ENCODE results near the gene CARNS1. TPM values are rescaled to one million over a fixed set of nuclear protein-coding genes. Genes with fewer than 3 reads are reported as not detected.
A peak's percentile ranks its signal among the peaks of the same experiment; 100 is the strongest.
"Not testable (repeated sequence)": the region's sequence is repeated elsewhere in the genome, so short reads cannot be mapped to it uniquely, and the experiment has no call there.

CARNS1 gene
- total RNA-seq, 2 experiments from 2014 or later: 9.9 to 10.0 TPM

DNA sequence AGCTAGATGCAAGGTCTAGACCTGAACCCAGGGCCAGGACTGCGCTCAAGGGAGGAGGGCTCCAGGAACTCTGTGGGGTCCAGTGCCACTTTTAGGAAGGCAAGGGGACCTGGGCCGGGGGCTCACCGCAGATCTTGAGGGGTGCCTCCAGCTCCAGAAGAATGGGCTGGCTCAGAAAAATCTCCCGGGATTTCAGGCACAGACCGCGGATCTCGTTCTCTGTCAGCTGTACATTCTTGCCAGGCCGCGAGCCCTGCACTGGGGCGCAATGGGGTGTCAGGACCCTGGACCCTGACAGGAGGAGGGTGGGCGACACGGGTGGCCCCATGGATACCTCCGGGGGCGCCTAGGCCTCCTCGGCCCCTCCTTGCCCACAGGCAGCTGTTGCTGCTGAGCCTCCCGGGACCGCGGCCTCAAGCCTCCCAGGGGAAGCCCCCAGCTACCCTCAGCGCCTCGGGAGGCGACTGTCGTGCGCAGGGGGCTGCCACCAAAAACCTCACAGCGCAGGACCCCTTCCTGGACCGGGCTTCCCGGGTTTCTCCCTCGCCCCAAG lies 14.5 kb upstream of the CARNS1 start:
- H3K36me3 Mint-ChIP-seq (ENCODE audit: low read depth): peaks cover 56% of the 10 kb centered on the region

DNA sequence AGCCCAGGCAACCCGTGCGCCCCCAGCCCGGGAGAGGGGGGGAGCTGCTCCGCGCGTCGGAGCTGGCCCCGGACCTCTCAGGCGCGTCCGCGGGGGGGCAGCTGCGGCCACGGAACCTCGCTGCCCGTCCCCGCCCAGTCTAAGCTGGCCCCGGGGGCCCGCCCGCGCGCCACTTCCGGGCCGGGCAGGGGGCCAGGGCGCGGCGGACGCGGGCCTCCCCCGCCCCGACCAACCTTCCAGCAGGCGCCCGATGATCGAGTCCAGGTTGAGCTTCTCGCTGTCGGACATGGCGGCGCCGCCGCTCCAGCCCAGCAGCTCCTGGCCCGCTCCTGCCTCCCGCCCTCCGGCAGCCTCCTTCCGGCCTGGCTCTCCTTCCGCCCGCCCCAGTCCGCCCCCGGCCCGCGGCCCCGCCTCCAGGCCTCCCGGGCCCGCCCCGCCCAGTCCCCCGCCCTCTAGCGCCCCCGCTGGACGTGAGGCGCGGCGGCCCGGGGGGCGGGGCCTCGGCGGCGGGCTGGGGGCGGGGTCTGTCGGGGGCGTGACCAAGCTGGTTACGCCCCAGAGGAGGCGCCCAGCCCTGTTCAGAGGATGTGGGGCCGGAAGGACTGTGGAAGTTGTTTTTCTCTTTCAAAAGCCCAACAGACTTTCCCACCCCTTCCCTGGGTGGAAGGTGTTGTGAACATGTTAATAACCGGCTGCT lies 13.8 kb upstream of the CARNS1 start, which contains the start of gene PPP1CA:
PPP1CA (minus strand) TSS at position 364 of the 697 bp plus-strand sequence; CDS start at position 288, 76 bp downstream.
- H3K27me3 ChIP-seq (ENCODE audit: control insufficient read depth in 1 of 2, insufficient read depth in 2 of 2, low read length in 2 of 2): peaks cover 0 to 3% of the 10 kb centered on the region in 2 experiments
- POLR2A ChIA-PET: interaction anchor here (0.7 to 7.1 kb wide), 36 partner anchors 7 to 758 kb away, joined by 3 to 353 read pairs (median 6); partner anchors contain the start of genes AIP, ANKRD13D, CARNS1 and CLCF1
- H3K4me1 ChIP-seq (ENCODE audit: insufficient read depth, low read length): peaks cover 86% of the 10 kb centered on the region
- H3K36me3 ChIP-seq (ENCODE audit: insufficient read depth, low read length): peaks cover 48% of the 10 kb centered on the region
- Mint-ChIP-seq H3K9me3 (no peaks in the 10 kb centered on the region), H3K4me3 (peak within 1 kb of the TSS; percentile 100), H3K4me1 (ENCODE audit: low read depth) (peaks cover 56% of the 10 kb centered on the region), H3K27ac (peak within 1 kb of the TSS; percentile 98), H3K36me3 (ENCODE audit: low read depth) (peaks cover 56% of the 10 kb centered on the region), H3K27me3 (no peaks in the 10 kb centered on the region)
- intact Hi-C loops (cut with DNase I, micrococcal nuclease): loop anchor here (1.0 to 5.0 kb wide), 6 partner anchors 27 to 106 kb away; partner anchors contain the start of genes TMEM134 (in 2 of the 2), CDK2AP2 (in 1 of the 2), PITPNM1 (in 1 of the 2) and PTPRCAP (in 1 of the 2)
- DNase-seq (peak; percentile 83 to 96 (median 92)), ATAC-seq (ENCODE audit: poor library complexity) (peak; percentile 69)
- TF ChIP-seq, protein P1, sequence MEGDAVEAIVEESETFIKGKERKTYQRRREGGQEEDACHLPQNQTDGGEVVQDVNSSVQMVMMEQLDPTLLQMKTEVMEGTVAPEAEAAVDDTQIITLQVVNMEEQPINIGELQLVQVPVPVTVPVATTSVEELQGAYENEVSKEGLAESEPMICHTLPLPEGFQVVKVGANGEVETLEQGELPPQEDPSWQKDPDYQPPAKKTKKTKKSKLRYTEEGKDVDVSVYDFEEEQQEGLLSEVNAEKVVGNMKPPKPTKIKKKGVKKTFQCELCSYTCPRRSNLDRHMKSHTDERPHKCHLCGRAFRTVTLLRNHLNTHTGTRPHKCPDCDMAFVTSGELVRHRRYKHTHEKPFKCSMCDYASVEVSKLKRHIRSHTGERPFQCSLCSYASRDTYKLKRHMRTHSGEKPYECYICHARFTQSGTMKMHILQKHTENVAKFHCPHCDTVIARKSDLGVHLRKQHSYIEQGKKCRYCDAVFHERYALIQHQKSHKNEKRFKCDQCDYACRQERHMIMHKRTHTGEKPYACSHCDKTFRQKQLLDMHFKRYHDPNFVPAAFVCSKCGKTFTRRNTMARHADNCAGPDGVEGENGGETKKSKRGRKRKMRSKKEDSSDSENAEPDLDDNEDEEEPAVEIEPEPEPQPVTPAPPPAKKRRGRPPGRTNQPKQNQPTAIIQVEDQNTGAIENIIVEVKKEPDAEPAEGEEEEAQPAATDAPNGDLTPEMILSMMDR (IDR thresholded peaks at IDR 0.05): no peak
- peaks cover 0 to 5% of the 10 kb centered on the region in 2 experiments for H3K9me3 ChIP-seq (ENCODE audit: control insufficient read depth in 1 of 2, insufficient read depth in 1 of 2, low read length in 2 of 2)
- CTCF ChIA-PET: interaction anchor here (0.6 to 5.3 kb wide), 25 partner anchors 8 to 182 kb away, joined by 3 to 46 read pairs (median 4); partner anchors contain the start of genes AIP, CARNS1, CDK2AP2 and CLCF1
- peak within 1 kb of the TSS; percentile 62 to 84 for H3K27ac ChIP-seq (ENCODE audit: low read depth in 1 of 2, low read length in 2 of 2)
- peak within 1 kb of the TSS; percentile 98 for H3K4me3 ChIP-seq (ENCODE audit: low read length)

More for the DNA sequence above, 14.5 kb upstream of the CARNS1 start:
- Mint-ChIP-seq H3K4me3 (peak overlapping the region; percentile 93), H3K4me1 (ENCODE audit: low read depth) (peaks cover 55% of the 10 kb centered on the region), H3K27me3 (no peaks in the 10 kb centered on the region), H3K27ac (peak overlapping the region; percentile 73), H3K9me3 (no peaks in the 10 kb centered on the region)
- peak overlapping the region; percentile 98 for H3K4me3 ChIP-seq (ENCODE audit: low read length)
- intact Hi-C loops (cut with DNase I, micrococcal nuclease): loop anchor here (1.0 to 5.0 kb wide), 5 partner anchors 28 to 106 kb away; partner anchors contain the start of genes CDK2AP2 (in 1 of the 2), PITPNM1 (in 1 of the 2), PTPRCAP (in 1 of the 2) and RPS6KB2 (in 1 of the 2)
- ATAC-seq (ENCODE audit: poor library complexity) (no peak), DNase-seq (no peak)
- POLR2A ChIA-PET: interaction anchor here (0.7 to 7.1 kb wide), 33 partner anchors 8 to 758 kb away, joined by 3 to 353 read pairs (median 6); partner anchors contain the start of genes AIP, ANKRD13D, CARNS1 and GPR152
- TF ChIP-seq, protein P1 (IDR thresholded peaks at IDR 0.05): no peak
- peaks cover 0 to 5% of the 10 kb centered on the region in 2 experiments for H3K9me3 ChIP-seq (ENCODE audit: control insufficient read depth in 1 of 2, insufficient read depth in 1 of 2, low read length in 2 of 2)
- H3K27ac ChIP-seq (ENCODE audit: low read depth in 1 of 2, low read length in 2 of 2): peak overlapping the region; percentile 38 to 78
- CTCF ChIA-PET: interaction anchor here (0.6 to 5.3 kb wide), 23 partner anchors 8 to 183 kb away, joined by 3 to 46 read pairs (median 4); partner anchors contain the start of genes AIP, CARNS1, CDK2AP2 and CLCF1
- H3K4me1 ChIP-seq (ENCODE audit: insufficient read depth, low read length): peaks cover 86% of the 10 kb centered on the region
- peaks cover 0 to 3% of the 10 kb centered on the region in 2 experiments for H3K27me3 ChIP-seq (ENCODE audit: control insufficient read depth in 1 of 2, insufficient read depth in 2 of 2, low read length in 2 of 2)
- peaks cover 48% of the 10 kb centered on the region for H3K36me3 ChIP-seq (ENCODE audit: insufficient read depth, low read length)

DNA sequence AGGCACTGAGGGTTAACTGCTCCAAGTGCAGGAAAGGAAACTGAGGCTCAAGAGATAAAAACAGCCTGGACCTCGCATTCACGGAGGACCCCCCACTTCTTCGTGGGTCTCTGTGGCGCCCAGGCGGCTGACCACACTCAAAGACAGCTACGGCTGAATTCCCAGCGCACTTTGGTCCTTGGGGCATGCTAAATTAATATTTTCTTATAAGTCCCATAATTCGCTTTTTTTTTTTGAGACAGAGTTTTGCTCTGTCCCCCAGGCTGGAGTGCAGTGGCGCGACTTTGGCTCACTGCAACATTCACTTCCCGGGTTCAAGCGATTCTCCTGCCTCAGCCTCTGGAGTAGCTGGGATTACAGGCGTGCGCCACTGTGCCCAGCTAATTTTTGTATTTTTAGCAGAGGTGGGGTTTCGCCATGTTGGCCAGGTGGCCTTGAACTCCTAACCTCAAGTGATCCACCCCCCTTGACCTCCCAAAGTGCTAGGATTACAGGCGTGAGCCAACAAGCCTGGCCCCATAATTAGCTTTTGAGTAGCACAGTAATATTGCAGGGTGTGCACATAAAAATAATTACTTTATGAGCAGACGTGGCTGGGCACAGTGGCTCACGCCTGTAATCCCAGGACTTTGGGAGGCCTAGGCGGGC lies 13.2 kb upstream of the CARNS1 start:
- intact Hi-C loops (cut with DNase I, micrococcal nuclease): loop anchor here in 1 of 2 experiments (2.0 to 5.0 kb wide), 2 partner anchors 66 to 105 kb away; partner anchors contain the start of genes CDK2AP2, PITPNM1 and TMEM134
- Histone ChIP-seq H3K27ac (ENCODE audit: low read depth in 1 of 2, low read length in 2 of 2) (peak overlapping the region; percentile 62 to 84), H3K4me1 (ENCODE audit: insufficient read depth, low read length) (peaks cover 86% of the 10 kb centered on the region), H3K4me3 (ENCODE audit: low read length) (peak overlapping the region; percentile 51), H3K36me3 (ENCODE audit: insufficient read depth, low read length) (peaks cover 52% of the 10 kb centered on the region)
- ChIA-PET POLR2A (interaction anchor here (0.7 to 7.1 kb wide), 26 partner anchors 10 to 759 kb away, joined by 3 to 353 read pairs (median 7); partner anchors contain the start of genes AIP, CARNS1, CLCF1 and GPR152), CTCF (interaction anchor here (0.7 to 5.3 kb wide), 14 partner anchors 11 to 150 kb away, joined by 3 to 46 read pairs (median 6); partner anchors contain the start of genes AIP, CARNS1, CLCF1 and PTPRCAP)
- Mint-ChIP-seq H3K4me1 (ENCODE audit: low read depth) (peaks cover 57% of the 10 kb centered on the region), H3K27ac (peak overlapping the region; percentile 98), H3K4me3 (peak overlapping the region; percentile 100), H3K36me3 (ENCODE audit: low read depth) (peaks cover 56% of the 10 kb centered on the region)
- not testable (repeated sequence) for H3K27me3 Mint-ChIP-seq; DNase-seq; H3K9me3 Mint-ChIP-seq; ATAC-seq (ENCODE audit: poor library complexity); H3K9me3 ChIP-seq (ENCODE audit: control insufficient read depth in 1 of 2, insufficient read depth in 1 of 2, low read length in 2 of 2); H3K27me3 ChIP-seq (ENCODE audit: control insufficient read depth in 1 of 2, insufficient read depth in 2 of 2, low read length in 2 of 2)

DNA sequence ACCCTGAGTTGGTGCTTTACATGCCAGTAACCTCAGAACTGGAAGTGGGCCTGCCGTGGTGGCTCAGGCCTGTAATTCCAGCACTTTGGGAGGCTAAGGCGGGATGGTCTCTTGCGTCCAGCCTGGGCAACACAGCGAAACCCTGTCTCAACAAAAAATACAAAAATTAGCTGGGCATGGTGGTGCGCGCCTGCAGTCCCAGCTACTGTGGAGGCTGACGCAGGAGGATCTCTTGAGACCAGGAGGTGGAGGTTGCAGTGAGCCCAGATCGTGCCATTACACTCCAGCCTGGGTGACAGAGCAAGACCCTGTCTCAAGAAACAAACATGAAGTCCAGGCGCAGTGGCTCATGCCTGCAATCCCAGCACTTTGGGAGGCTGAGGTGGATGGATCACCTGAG lies 12.4 kb upstream of the CARNS1 start:
- Histone ChIP-seq H3K4me1 (ENCODE audit: insufficient read depth, low read length) (peaks cover 86% of the 10 kb centered on the region), H3K4me3 (ENCODE audit: low read length) (peak overlapping the region; percentile 100), H3K27ac (ENCODE audit: low read depth in 1 of 2, low read length in 2 of 2) (peak overlapping the region; percentile 72 to 84), H3K36me3 (ENCODE audit: insufficient read depth, low read length) (peaks cover 52% of the 10 kb centered on the region)
- intact Hi-C loops (cut with DNase I, micrococcal nuclease): loop anchor here (1.0 to 5.0 kb wide), 5 partner anchors 14 to 104 kb away; partner anchors contain the start of genes AIP (in 1 of the 2), CDK2AP2 (in 1 of the 2), PITPNM1 (in 1 of the 2) and TMEM134 (in 1 of the 2)
- not testable (repeated sequence) for ATAC-seq (ENCODE audit: poor library complexity); DNase-seq; H3K9me3 ChIP-seq (ENCODE audit: control insufficient read depth in 1 of 2, insufficient read depth in 1 of 2, low read length in 2 of 2); H3K27me3 ChIP-seq (ENCODE audit: control insufficient read depth in 1 of 2, insufficient read depth in 2 of 2, low read length in 2 of 2); H3K9me3 Mint-ChIP-seq; H3K27me3 Mint-ChIP-seq
- H3K27ac Mint-ChIP-seq: peak overlapping the region; percentile 98
- peaks cover 56% of the 10 kb centered on the region for H3K36me3 Mint-ChIP-seq (ENCODE audit: low read depth)
- peak overlapping the region; percentile 100 for H3K4me3 Mint-ChIP-seq
- CTCF ChIA-PET: interaction anchor here (1.4 to 5.3 kb wide), 4 partner anchors 14 to 80 kb away, joined by 5 to 46 read pairs (median 14); partner anchors contain the start of genes AIP, CARNS1 and PTPRCAP
- POLR2A ChIA-PET: interaction anchor here (0.9 to 7.1 kb wide), 25 partner anchors 10 to 1979 kb away, joined by 3 to 353 read pairs (median 8); partner anchors contain the start of genes AIP, ANKRD13D, CARNS1 and CORO1B
- H3K4me1 Mint-ChIP-seq (ENCODE audit: low read depth): peaks cover 58% of the 10 kb centered on the region
